ENCODE measurements around the gene OTOP2.
A peak's percentile ranks its signal among the peaks of the same experiment; 100 is the strongest.

OTOP2 gene
- total RNA-seq = 0 to 0.04 (median 0) reads per million in 18 experiments

- peak; percentile 71 to 80 for DNase-seq
Observed at GRCh38 chr17:74924250-74924948, at the start of gene OTOP2. Gene OTOP2 (plus strand): TSS chr17:74924273. CDS start chr17:74924633, 360 bp downstream.

GRCh38 chr17:74874615-74875037, 49.4 kb upstream of the OTOP2 start:
- no peak for DNase-seq

GRCh38 chr17:74875155-74875976, 48.7 kb upstream of the OTOP2 start:
- DNase-seq = no peak

- DNase-seq = no peak
Observed at GRCh38 chr17:74875977-74876593, 48.0 kb upstream of the OTOP2 start.

GRCh38 chr17:74877592-74878548, 46.2 kb upstream of the OTOP2 start:
- no peak for DNase-seq

- DNase-seq = no peak
Observed at GRCh38 chr17:74878658-74879057, 45.4 kb upstream of the OTOP2 start.

GRCh38 chr17:74879308-74879707, 44.8 kb upstream of the OTOP2 start:
- no peak for DNase-seq

GRCh38 chr17:74881073-74881472, 43.0 kb upstream of the OTOP2 start:
- no peak for DNase-seq

GRCh38 chr17:74882517-74883240, 41.4 kb upstream of the OTOP2 start:
- no peak for DNase-seq

- peak; percentile 75 to 82 for DNase-seq
Observed at GRCh38 chr17:74883241-74883745, 40.8 kb upstream of the OTOP2 start.

GRCh38 chr17:74888469-74888868, 35.6 kb upstream of the OTOP2 start:
- DNase-seq = no peak

GRCh38 chr17:74890554-74890953, 33.5 kb upstream of the OTOP2 start:
- DNase-seq = no peak

GRCh38 chr17:74892013-74892841, 31.8 kb upstream of the OTOP2 start:
- DNase-seq = no peak

- DNase-seq = no peak
Observed at GRCh38 chr17:74892974-74893911, 30.8 kb upstream of the OTOP2 start, which contains the start of gene FADS6. Gene FADS6 (minus strand): TSS chr17:74893633. CDS start chr17:74893595, 38 bp downstream.

GRCh38 chr17:74893936-74894671, 30.0 kb upstream of the OTOP2 start:
- no peak for DNase-seq

- no peak for DNase-seq
Observed at GRCh38 chr17:74898376-74898946, 25.6 kb upstream of the OTOP2 start.

- DNase-seq = no peak
Observed at GRCh38 chr17:74900208-74900607, 23.9 kb upstream of the OTOP2 start.
